Upper lobe of left lung (tissue), 6 donors: ENCODE results near the gene PJA2. TPM values are rescaled to one million over a fixed set of nuclear protein-coding genes. Genes with fewer than 3 reads are reported as not detected.

Source experiments
- ATAC-seq, 2 donors: fragments of 200-7000 bp; cut with Tn5 transposase; one replicate each; pipeline ENCODE4 v1.9.1; 2022; ENCODE audit warnings: mild to moderate bottlenecking in 2 of 2, moderate library complexity in 2 of 2; ENCODE audit not compliant: low FRiP score in 2 of 2
- DNase-seq, 2 donors: peaks; one replicate each; pipeline ENCODE4 v3.0.0-alpha.2; 2019 to 2020
- H3K27ac ChIP-seq, 4 donors: fragments of 200-600 bp; sonication (generic); one replicate each; pipeline ENCODE4 v1.5.1; 2016 to 2019
- H3K27me3 ChIP-seq, 4 donors: fragments of 200-600 bp; sonication (generic); one replicate each; pipeline ENCODE4 v1.5.1; 2017 to 2019
- H3K36me3 ChIP-seq, 4 donors: fragments of 200-600 bp; sonication (generic); one replicate each; pipeline ENCODE4 v1.5.1; 2016 to 2019
- H3K4me1 ChIP-seq, 4 donors: fragments of 200-600 bp; sonication (generic); one replicate each; pipeline ENCODE4 v1.5.1; 2018 to 2019
- H3K4me3 ChIP-seq, 4 donors: fragments of 200-600 bp; sonication (generic); one replicate each; pipeline ENCODE4 v1.5.1; 2017 to 2019; ENCODE audit warnings: mild to moderate bottlenecking in 2 of 4, moderate library complexity in 1 of 4
- H3K9me3 ChIP-seq, 4 donors: fragments of 200-600 bp; sonication (generic); one replicate each; pipeline ENCODE4 v1.5.1; 2018 to 2019
- EP300 ChIP-seq, 4 donors: sonication (generic); formaldehyde crosslinking; IDR thresholded peaks; one replicate each; pipeline ENCODE4 v1.5.1; 2017; ENCODE audit warnings: antibody characterized with exemption in 4 of 4, control low read depth in 2 of 4
- POLR2A ChIP-seq, 4 donors: fragments of 450-650 bp; IDR thresholded peaks; one replicate each; pipeline ENCODE4 v1.5.1; 2016 to 2017; ENCODE audit warnings: antibody characterized with exemption in 4 of 4, mild to moderate bottlenecking in 2 of 4
- POLR2AphosphoS5 ChIP-seq, 2 donors: sonication (generic); formaldehyde crosslinking; IDR thresholded peaks; one replicate each; pipeline ENCODE4 v1.5.1; 2017; ENCODE audit warnings: antibody characterized with exemption in 2 of 2
- WGBS, 2 donors: methylation state at CpG; one replicate each; pipeline ENCODE4 v1.1.5; 2017 to 2018; 5-methylcytosine and 5-hydroxymethylcytosine counted together
- total RNA-seq, 6 donors: library from RNA; depleted of rRNA in 4 of 6; stranded (reverse); fragments of >200 nt in 4 of 6; gene quantifications; one replicate each; pipeline versions ENCODE4 v1.1.0 to v1.2.1, GENCODE V29; 2016 to 2021
- TF ChIP-seq, protein P1 (sequence below), 6 experiments: fragments of 450-650 bp in 4 of 6; fragments of 200-600 bp in 2 of 6; sonication (generic) in 2 of 6; IDR thresholded peaks; one replicate each; pipeline ENCODE4 v1.5.1; 2016 to 2019; ENCODE audit warnings: antibody characterized with exemption in 6 of 6
- donor health status: DM: no; HTN: no; CAD: no; lungs with moderate emphysema.
- donor health status: DM: no; HTN: yes; CAD: no; lungs with severe emphysema.

The PJA2 gene
- total RNA-seq, 6 donors from 2014 or later: 38.0 to 114 (median 78.0) TPM

DNA sequence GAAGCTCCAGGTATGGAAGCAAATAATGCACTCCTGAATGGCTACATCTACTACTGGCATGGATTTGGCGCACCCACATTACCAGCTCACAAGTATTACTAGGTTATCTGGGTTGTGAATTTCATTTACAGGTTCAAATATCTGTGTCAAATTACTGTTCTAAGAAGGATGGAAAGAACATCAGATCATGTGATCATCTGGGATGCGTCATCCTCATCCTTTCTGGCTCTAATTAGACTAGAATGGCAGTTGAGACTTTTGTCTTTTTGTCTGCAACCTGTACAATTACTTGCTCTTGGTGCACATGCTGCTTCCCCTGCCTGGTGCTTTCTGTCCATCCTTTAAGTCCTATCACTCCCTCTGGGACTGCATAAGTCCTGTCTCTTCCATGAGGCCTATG lies 64.1 kb downstream of the PJA2 start:
- no peak overlapping the region for H3K27ac ChIP-seq
- peaks cover 6 to 54% (median 15%) of the 10 kb centered on the region in 4 donors for H3K36me3 ChIP-seq
- DNase-seq (no peak), ATAC-seq (no peak)
- H3K9me3 ChIP-seq: no peaks in the 10 kb centered on the region
- TF ChIP-seq EP300 (IDR thresholded peaks at IDR 0.05) (no peak), POLR2A (IDR thresholded peaks at IDR 0.05) (no peak), POLR2AphosphoS5 (IDR thresholded peaks at IDR 0.05) (no peak)
- TF ChIP-seq, protein P1, sequence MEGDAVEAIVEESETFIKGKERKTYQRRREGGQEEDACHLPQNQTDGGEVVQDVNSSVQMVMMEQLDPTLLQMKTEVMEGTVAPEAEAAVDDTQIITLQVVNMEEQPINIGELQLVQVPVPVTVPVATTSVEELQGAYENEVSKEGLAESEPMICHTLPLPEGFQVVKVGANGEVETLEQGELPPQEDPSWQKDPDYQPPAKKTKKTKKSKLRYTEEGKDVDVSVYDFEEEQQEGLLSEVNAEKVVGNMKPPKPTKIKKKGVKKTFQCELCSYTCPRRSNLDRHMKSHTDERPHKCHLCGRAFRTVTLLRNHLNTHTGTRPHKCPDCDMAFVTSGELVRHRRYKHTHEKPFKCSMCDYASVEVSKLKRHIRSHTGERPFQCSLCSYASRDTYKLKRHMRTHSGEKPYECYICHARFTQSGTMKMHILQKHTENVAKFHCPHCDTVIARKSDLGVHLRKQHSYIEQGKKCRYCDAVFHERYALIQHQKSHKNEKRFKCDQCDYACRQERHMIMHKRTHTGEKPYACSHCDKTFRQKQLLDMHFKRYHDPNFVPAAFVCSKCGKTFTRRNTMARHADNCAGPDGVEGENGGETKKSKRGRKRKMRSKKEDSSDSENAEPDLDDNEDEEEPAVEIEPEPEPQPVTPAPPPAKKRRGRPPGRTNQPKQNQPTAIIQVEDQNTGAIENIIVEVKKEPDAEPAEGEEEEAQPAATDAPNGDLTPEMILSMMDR (IDR thresholded peaks at IDR 0.05): no peak
- WGBS, 2 donors: 96 to 98% methylated on average over 2 of the region's 2 CpGs
- H3K4me3 ChIP-seq: no peak overlapping the region
- H3K27me3 ChIP-seq: no peaks in the 10 kb centered on the region
- H3K4me1 ChIP-seq: no peaks in the 10 kb centered on the region

DNA sequence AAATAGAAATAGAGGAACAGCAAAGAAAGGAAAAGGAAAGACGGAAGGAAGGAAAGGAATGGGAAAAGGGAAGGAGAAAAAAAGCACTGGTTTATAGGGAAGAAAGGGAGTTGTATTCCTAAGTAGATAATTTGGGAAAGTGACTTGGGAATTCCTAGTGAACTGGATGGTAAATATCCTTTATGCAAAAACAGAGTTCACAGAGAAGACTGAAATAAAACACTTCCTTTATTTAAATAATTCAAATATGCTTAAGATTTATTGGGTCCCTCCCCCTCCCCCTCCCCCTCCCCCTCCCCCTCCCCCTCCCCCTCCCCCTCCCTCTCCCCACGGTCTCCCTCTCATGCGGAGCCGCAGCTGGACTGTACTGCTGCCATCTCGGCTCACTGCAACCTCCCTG lies 69.4 kb downstream of the PJA2 start:
- peaks cover 6 to 55% (median 17%) of the 10 kb centered on the region in 4 donors for H3K36me3 ChIP-seq
- H3K27me3 ChIP-seq: no peaks in the 10 kb centered on the region
- TF ChIP-seq POLR2AphosphoS5 (IDR thresholded peaks at IDR 0.05) (no peak), POLR2A (IDR thresholded peaks at IDR 0.05) (no peak), EP300 (IDR thresholded peaks at IDR 0.05) (no peak)
- TF ChIP-seq, protein P1 (IDR thresholded peaks at IDR 0.05): no peak
- DNase-seq: no peak
- WGBS, 2 donors: 93 to 97% methylated on average over 3 to 4 of the region's 5 CpGs
- no peak overlapping the region for H3K4me3 ChIP-seq
- no peaks in the 10 kb centered on the region for H3K9me3 ChIP-seq
- no peaks in the 10 kb centered on the region for H3K4me1 ChIP-seq
- no peak overlapping the region for H3K27ac ChIP-seq
- ATAC-seq: no peak

DNA sequence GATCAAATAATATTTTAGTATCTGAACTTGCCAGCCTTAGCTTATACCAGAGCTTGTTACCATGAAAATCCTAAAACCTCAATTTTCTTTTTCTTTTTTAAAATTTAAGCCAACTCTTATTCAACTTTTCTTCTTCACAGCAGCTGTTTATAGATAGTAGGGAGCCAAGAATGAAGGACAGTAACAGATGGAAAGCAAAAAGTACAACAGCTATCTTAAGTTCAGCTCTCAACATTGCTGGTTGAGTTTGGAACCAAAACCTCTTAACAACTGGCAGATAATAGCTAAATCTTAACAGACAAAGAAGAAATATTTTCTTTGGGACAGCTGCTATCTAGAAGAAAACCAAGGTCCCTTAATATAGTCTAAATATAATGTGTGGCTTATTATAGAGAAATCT lies 74.7 kb downstream of the PJA2 start:
- no peak for DNase-seq
- H3K27ac ChIP-seq: no peak overlapping the region
- no peaks in the 10 kb centered on the region for H3K4me1 ChIP-seq
- H3K4me3 ChIP-seq: no peak overlapping the region
- H3K36me3 ChIP-seq: peaks cover 0 to 49% (median 11%) of the 10 kb centered on the region in 4 donors
- TF ChIP-seq POLR2A (IDR thresholded peaks at IDR 0.05): no peak
- TF ChIP-seq POLR2AphosphoS5 (IDR thresholded peaks at IDR 0.05): no peak
- TF ChIP-seq EP300 (IDR thresholded peaks at IDR 0.05): no peak
- TF ChIP-seq, protein P1 (IDR thresholded peaks at IDR 0.05): no peak
- ATAC-seq: no peak
- H3K9me3 ChIP-seq: no peaks in the 10 kb centered on the region
- no peaks in the 10 kb centered on the region for H3K27me3 ChIP-seq

DNA sequence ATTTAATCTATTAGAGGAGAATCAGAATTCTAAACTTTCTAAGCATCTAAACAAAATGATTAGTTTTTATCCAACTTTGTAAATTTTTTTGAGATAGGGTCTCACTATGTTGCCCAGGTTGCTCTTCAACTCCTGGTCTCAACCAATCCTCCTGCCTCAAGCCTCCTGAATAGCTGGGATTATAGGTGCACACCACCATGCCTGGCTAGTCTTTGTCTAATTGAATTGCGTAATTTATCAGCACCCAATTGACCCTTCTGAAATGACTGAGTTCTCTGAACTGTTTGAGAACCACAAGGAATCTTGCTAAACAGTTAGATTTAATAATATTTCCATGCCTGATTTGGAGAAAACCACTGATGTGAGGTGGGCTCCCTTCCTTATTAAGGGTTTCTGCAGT lies 75.7 kb downstream of the PJA2 start:
- H3K4me3 ChIP-seq: no peak overlapping the region
- H3K4me1 ChIP-seq: no peaks in the 10 kb centered on the region
- H3K36me3 ChIP-seq: peaks cover 0 to 56% (median 13%) of the 10 kb centered on the region in 4 donors
- TF ChIP-seq POLR2A (IDR thresholded peaks at IDR 0.05): no peak
- no peak for TF ChIP-seq POLR2AphosphoS5 (IDR thresholded peaks at IDR 0.05)
- TF ChIP-seq EP300 (IDR thresholded peaks at IDR 0.05): no peak
- TF ChIP-seq, protein P1 (IDR thresholded peaks at IDR 0.05): no peak
- no peak overlapping the region for H3K27ac ChIP-seq
- no peak for ATAC-seq
- WGBS, 2 donors: 100% methylated on average over 1 of the region's 1 CpG
- H3K27me3 ChIP-seq: no peaks in the 10 kb centered on the region
- no peak for DNase-seq
- no peaks in the 10 kb centered on the region for H3K9me3 ChIP-seq
